Tibial nerve (tissue), 4 donors: ENCODE results near the gene NELFA. TPM values are rescaled to one million over a fixed set of nuclear protein-coding genes. Genes with fewer than 3 reads are reported as not detected.
"Not testable (repeated sequence)": the region's sequence is repeated elsewhere in the genome, so short reads cannot be mapped to it uniquely, and the experiment has no call there.

ENCODE experiments used
- DNase-seq, 2 donors: peaks; one replicate each; pipeline ENCODE4 v3.0.0-alpha.2; 2019; ENCODE audit warnings: low spot score in 2 of 2
- H3K27ac ChIP-seq, 4 donors: fragments of 200-600 bp; sonication (generic) in 3 of 4; one replicate each; pipeline ENCODE4 v1.5.1; 2017 to 2019; ENCODE audit warnings: mild to moderate bottlenecking in 1 of 4
- H3K27me3 ChIP-seq, 2 donors: fragments of 200-600 bp; sonication (generic) in 1 of 2; one replicate each; pipeline versions ENCODE4 v1.5.1 to v1.6.0; 2017 to 2019
- H3K36me3 ChIP-seq, 3 donors: fragments of 200-600 bp; sonication (generic); one replicate each; pipeline ENCODE4 v1.5.1; 2018 to 2019
- H3K4me1 ChIP-seq, 4 donors: fragments of 200-600 bp; sonication (generic) in 3 of 4; one replicate each; pipeline ENCODE4 v1.5.1; 2017 to 2019
- H3K4me3 ChIP-seq, 4 donors: fragments of 200-600 bp; sonication (generic) in 3 of 4; one replicate each; pipeline ENCODE4 v1.5.1; 2017 to 2019; ENCODE audit warnings: mild to moderate bottlenecking in 1 of 4, moderate library complexity in 1 of 4
- H3K9me3 ChIP-seq, 4 donors: fragments of 200-600 bp; sonication (generic) in 3 of 4; one replicate each; pipeline ENCODE4 v1.5.1; 2017 to 2019
- EP300 ChIP-seq, 2 donors: sonication (generic); formaldehyde crosslinking; IDR thresholded peaks; one replicate each; pipeline ENCODE4 v1.6.1; 2017; ENCODE audit warnings: antibody characterized with exemption in 2 of 2, mild to moderate bottlenecking in 1 of 2
- POLR2A ChIP-seq, 2 donors: fragments of 450-650 bp; IDR thresholded peaks; one replicate each; pipeline ENCODE4 v1.6.1; 2017; ENCODE audit warnings: antibody characterized with exemption in 2 of 2, mild to moderate bottlenecking in 2 of 2, moderate library complexity in 2 of 2
- WGBS, 2 donors: methylation state at CpG; one replicate each; pipeline ENCODE4 v1.1.5; 2018; 5-methylcytosine and 5-hydroxymethylcytosine counted together
- total RNA-seq, 4 donors: library from RNA; depleted of rRNA; stranded (reverse); fragments of >200 nt; gene quantifications; one replicate each; pipeline ENCODE4 v1.1.0, GENCODE V29; 2016
- TF ChIP-seq, protein P1 (sequence below), 5 experiments: fragments of 200-600 bp in 3 of 5; fragments of 450-650 bp in 2 of 5; sonication (generic) in 3 of 5; IDR thresholded peaks; one replicate each; pipeline ENCODE4 v1.5.1; 2016 to 2019; ENCODE audit warnings: antibody characterized with exemption in 5 of 5, mild to moderate bottlenecking in 3 of 5, moderate library complexity in 2 of 5

The NELFA gene
- total RNA-seq, 4 donors from 2014 or later = 32.9 to 43.1 (median 37.5) TPM

DNA sequence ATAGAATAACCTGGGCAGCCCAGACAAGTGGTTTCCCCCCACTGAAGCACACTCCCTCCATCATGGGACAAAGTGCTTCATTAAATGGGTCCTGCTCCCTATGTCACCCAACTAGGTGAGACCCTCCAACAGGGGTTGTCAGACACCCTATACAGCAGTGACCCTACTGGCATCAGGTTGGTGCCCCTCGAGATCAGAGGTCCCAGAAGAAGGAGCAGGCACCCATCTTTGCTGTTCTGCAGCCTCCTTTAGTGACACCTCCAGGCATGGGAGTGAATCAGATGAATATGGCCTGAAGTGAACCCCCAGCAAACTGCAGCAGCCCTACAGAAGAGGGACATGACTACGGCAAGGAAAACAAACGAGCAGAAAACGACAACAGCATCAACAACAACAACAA is 11.1 kb downstream of the NELFA start:
- TF ChIP-seq, protein P1, sequence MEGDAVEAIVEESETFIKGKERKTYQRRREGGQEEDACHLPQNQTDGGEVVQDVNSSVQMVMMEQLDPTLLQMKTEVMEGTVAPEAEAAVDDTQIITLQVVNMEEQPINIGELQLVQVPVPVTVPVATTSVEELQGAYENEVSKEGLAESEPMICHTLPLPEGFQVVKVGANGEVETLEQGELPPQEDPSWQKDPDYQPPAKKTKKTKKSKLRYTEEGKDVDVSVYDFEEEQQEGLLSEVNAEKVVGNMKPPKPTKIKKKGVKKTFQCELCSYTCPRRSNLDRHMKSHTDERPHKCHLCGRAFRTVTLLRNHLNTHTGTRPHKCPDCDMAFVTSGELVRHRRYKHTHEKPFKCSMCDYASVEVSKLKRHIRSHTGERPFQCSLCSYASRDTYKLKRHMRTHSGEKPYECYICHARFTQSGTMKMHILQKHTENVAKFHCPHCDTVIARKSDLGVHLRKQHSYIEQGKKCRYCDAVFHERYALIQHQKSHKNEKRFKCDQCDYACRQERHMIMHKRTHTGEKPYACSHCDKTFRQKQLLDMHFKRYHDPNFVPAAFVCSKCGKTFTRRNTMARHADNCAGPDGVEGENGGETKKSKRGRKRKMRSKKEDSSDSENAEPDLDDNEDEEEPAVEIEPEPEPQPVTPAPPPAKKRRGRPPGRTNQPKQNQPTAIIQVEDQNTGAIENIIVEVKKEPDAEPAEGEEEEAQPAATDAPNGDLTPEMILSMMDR (IDR thresholded peaks at IDR 0.05) = no peak
- TF ChIP-seq EP300 (IDR thresholded peaks at IDR 0.05) (no peak), POLR2A (IDR thresholded peaks at IDR 0.05) (no peak)
- no peak for DNase-seq
- H3K27me3 ChIP-seq = no peaks in the 10 kb centered on the region
- H3K9me3 ChIP-seq = peaks cover 0 to 24% (median 3%) of the 10 kb centered on the region in 4 donors
- H3K4me1 ChIP-seq = peaks cover 0 to 6% (median 0%) of the 10 kb centered on the region in 4 donors
- no peak overlapping the region for H3K4me3 ChIP-seq
- 93 to 94% methylated on average over 4 of the region's 4 CpGs for WGBS, 2 donors
- peaks cover 0 to 64% (median 2%) of the 10 kb centered on the region in 3 donors for H3K36me3 ChIP-seq
- no peak overlapping the region for H3K27ac ChIP-seq

DNA sequence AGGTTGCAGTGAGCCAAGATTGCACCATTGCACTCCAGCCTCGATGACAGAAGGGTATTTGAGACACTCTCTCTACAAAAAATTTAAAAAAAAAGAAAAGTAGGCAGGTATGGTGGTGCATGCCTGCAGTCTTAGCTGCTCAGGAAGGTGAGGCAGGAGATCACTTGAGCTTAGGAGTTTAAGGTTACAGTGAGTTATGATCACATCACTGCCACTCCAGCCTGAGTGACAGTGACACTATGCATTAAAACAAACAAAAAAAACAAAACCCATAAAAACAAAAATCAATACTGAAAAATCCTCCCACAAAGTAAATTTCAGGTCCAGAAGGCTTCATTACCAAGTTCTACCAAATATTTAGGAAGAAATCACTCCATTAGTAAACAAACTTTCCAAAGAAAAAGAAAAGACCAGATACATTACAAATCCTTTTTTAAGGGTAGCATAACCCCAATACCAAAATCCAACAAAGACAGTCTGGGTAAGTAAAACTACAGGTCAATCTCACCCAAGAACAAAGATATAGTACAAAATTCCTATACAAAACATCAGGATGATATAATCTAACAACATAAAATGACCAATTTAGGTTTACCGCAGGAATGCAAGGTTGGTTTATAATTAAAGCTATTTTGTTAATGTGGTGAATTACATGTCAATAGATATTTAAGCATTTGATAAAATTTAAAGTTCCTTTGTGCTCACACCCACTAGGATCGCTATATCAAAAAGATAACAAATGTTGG is 11.7 kb downstream of the NELFA start:
- H3K27ac ChIP-seq = no peak overlapping the region
- peaks cover 0 to 10% (median 0%) of the 10 kb centered on the region in 4 donors for H3K4me1 ChIP-seq
- TF ChIP-seq POLR2A (IDR thresholded peaks at IDR 0.05) (no peak), EP300 (IDR thresholded peaks at IDR 0.05) (no peak)
- TF ChIP-seq, protein P1 (IDR thresholded peaks at IDR 0.05) = no peak
- no peak for DNase-seq
- no peaks in the 10 kb centered on the region for H3K27me3 ChIP-seq
- no peak overlapping the region for H3K4me3 ChIP-seq
- WGBS, 2 donors = 96 to 97% methylated on average over 3 of the region's 3 CpGs
- peaks cover 0 to 67% (median 2%) of the 10 kb centered on the region in 3 donors for H3K36me3 ChIP-seq
- peaks cover 0 to 24% (median 3%) of the 10 kb centered on the region in 4 donors for H3K9me3 ChIP-seq

DNA sequence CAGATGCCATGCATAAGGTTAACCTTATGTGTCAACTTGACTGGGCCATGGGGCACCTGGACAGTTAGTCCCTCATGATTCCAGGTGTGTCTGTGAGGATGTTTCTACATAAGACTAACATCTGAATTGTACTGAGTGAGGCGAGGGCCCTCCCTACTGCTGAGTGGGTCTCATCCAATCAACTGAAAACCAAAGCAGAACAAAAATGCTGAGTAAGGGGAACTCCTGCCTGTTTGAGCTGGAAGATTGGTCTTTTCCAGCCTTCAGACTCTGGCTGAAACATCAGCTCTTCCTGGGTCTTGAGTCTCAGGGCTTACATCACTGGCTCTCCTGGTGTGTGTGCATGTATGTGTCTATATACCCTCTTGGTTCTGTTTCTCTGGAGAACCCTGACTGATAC is 13.8 kb downstream of the NELFA start:
- Histone ChIP-seq H3K4me1 (peaks cover 0 to 10% (median 0%) of the 10 kb centered on the region in 4 donors), H3K9me3 (peaks cover 0 to 20% (median 3%) of the 10 kb centered on the region in 4 donors), H3K36me3 (peaks cover 0 to 71% (median 2%) of the 10 kb centered on the region in 3 donors), H3K4me3 (no peak overlapping the region), H3K27ac (no peak overlapping the region), H3K27me3 (no peaks in the 10 kb centered on the region)
- TF ChIP-seq EP300 (IDR thresholded peaks at IDR 0.05) (no peak), POLR2A (IDR thresholded peaks at IDR 0.05) (no peak)
- TF ChIP-seq, protein P1 (IDR thresholded peaks at IDR 0.05) = no peak
- WGBS, 2 donors = 65 to 88% methylated on average over 1 of the region's 1 CpG
- no peak for DNase-seq

DNA sequence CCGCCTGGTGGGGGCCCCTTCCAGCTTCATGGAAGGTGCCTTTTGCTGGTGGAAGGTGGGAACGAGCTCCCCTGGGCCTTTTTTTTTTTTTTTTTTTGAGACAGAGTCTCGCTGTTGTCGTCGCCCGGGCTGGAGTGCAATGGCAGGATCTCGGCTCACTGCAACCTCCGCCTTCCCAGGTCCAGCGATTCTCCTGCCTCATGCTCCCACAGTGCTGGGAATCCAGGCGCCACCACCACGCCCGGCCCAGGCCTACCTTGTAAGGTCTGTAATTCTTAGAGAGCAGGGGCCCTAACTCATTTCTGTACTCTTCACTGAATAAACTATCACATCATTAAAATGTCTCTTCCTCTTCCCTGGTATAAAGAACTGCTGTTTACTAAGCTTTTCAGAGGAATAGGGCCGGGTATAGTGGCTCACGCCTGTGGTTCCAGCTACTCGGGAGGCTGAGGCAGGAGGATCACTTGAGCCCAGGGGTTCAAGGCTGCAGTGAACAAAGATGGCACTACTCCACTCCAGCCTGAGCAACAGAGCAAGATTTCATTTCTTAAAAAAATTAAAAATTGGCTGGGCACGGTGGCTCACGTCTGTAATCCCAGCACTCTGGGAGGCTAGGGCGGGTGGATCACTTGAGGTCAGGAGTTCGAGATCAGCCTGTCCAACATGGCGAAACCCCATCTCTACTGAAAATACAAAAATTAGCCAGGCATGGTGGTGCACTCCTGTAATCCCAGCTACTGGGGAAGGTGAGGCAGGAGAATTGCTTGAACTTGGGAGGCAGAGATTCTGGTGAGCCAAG is 14.9 kb downstream of the NELFA start:
- not testable (repeated sequence) for H3K4me3 ChIP-seq, H3K4me1 ChIP-seq, H3K27ac ChIP-seq, DNase-seq, H3K27me3 ChIP-seq
- 95% methylated on average over 20 of the region's 20 CpGs for WGBS, 2 donors
- Histone ChIP-seq H3K36me3 (peaks cover 0 to 71% (median 2%) of the 10 kb centered on the region in 3 donors), H3K9me3 (peaks cover 0 to 13% (median 3%) of the 10 kb centered on the region in 4 donors)

DNA sequence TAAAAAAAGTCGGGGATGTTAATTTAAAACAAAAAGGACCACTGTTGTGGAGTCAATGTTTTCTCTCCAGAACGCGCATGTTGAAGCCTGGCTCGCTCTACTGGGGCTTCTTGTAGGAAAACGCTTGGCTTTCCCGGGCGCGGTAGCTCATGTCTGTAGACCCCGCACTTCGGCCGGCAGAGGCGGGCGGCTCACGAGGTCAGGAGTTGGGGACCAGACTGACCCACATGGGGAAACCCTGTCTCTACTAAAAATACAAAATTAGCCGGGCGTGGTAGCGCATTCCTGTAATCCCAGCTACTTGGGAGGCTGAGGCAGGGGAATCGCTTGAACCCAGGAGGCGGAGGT is 15.6 kb downstream of the NELFA start:
- peaks cover 0 to 10% (median 0%) of the 10 kb centered on the region in 4 donors for H3K4me1 ChIP-seq
- peaks cover 2 to 74% (median 3%) of the 10 kb centered on the region in 3 donors for H3K36me3 ChIP-seq
- no peak overlapping the region for H3K27ac ChIP-seq
- no peak for DNase-seq
- TF ChIP-seq EP300 (IDR thresholded peaks at IDR 0.05) (no peak), POLR2A (IDR thresholded peaks at IDR 0.05) (no peak)
- TF ChIP-seq, protein P1 (IDR thresholded peaks at IDR 0.05) = no peak
- WGBS, 2 donors = 84 to 86% methylated on average over 19 of the region's 19 CpGs
- H3K27me3 ChIP-seq = no peaks in the 10 kb centered on the region
- H3K9me3 ChIP-seq = peaks cover 0 to 13% (median 2%) of the 10 kb centered on the region in 4 donors
- H3K4me3 ChIP-seq = no peak overlapping the region
